CD4-positive, alpha-beta T cell (primary cell): ENCODE data around the gene ARNT2. TPM values are rescaled to one million over a fixed set of nuclear protein-coding genes. Genes with fewer than 3 reads are reported as not detected.

Source experiments
- ATAC-seq: fragments of 200-7000 bp; cut with Tn5 transposase; one replicate; pipeline ENCODE4 v1.10.0; 2022; ENCODE audit warnings: mild to moderate bottlenecking; ENCODE audit not compliant: poor library complexity
- CTCF ChIA-PET: fragments of 350-600 bp; sonication (Branson Sonifier 250); formaldehyde crosslinking; loops from one replicate; lab custom pipeline; 2021; ENCODE audit warnings: antibody characterized with exemption, inconsistent platforms; lab: Charles Lee
- POLR2A ChIA-PET: fragments of 350-600 bp; sonication (Branson Sonifier 250); formaldehyde crosslinking; loops from one replicate; lab custom pipeline; 2021; ENCODE audit warnings: antibody characterized with exemption, inconsistent platforms; lab: Charles Lee
- DNase-seq, 14 experiments: peaks; one replicate each; pipeline ENCODE4 v3.0.0-alpha.2; 2013 to 2020; ENCODE audit warnings: mixed read lengths in 2 of 14
- H3K27ac ChIP-seq, 2 donors: one replicate each; pipeline versions ENCODE4 v1.5.1 to v1.7.0; 2013; ENCODE audit warnings: low read length in 2 of 2, low read depth in 1 of 2, mild to moderate bottlenecking in 1 of 2
- H3K27me3 ChIP-seq, 2 experiments: 1 replicate in 1 of 2; 2 replicates in 1 of 2; pipeline versions ENCODE4 v1.6.1 to v1.7.0; 2013; ENCODE audit warnings: low read length in 2 of 2, control low read depth in 1 of 2, mild to moderate bottlenecking in 1 of 2, moderate library complexity in 1 of 2; ENCODE audit not compliant: insufficient read depth in 2 of 2, control insufficient read depth in 1 of 2
- H3K36me3 ChIP-seq: one replicate; pipeline ENCODE4 v1.6.1; 2013; ENCODE audit warnings: low read length, control low read depth; ENCODE audit not compliant: insufficient read depth
- H3K4me1 ChIP-seq: one replicate; pipeline ENCODE4 v1.6.1; 2013; ENCODE audit warnings: low read length, control low read depth; ENCODE audit not compliant: insufficient read depth
- H3K4me3 ChIP-seq: one replicate; pipeline ENCODE4 v1.5.1; 2013; ENCODE audit warnings: mild to moderate bottlenecking, low read length, moderate library complexity
- H3K9me3 ChIP-seq, 2 experiments: 1 replicate in 1 of 2; 2 replicates in 1 of 2; pipeline versions ENCODE4 v1.6.1 to v1.7.0; 2013; ENCODE audit warnings: low read length in 2 of 2, mild to moderate bottlenecking in 2 of 2, control low read depth in 1 of 2, moderate library complexity in 1 of 2; ENCODE audit not compliant: control insufficient read depth in 1 of 2, insufficient read depth in 1 of 2
- H3K27ac Mint-ChIP-seq: one replicate; pipeline ENCODE4 v1.8.0; 2020; ENCODE audit warnings: mixed read lengths
- H3K27me3 Mint-ChIP-seq: one replicate; pipeline ENCODE4 v1.8.0; 2021; ENCODE audit warnings: mixed read lengths
- H3K36me3 Mint-ChIP-seq: one replicate; pipeline ENCODE4 v1.8.0; 2021; ENCODE audit warnings: low read depth, mixed read lengths
- H3K4me1 Mint-ChIP-seq: one replicate; pipeline ENCODE4 v1.8.0; 2021; ENCODE audit warnings: low read depth, mixed read lengths
- H3K4me3 Mint-ChIP-seq: one replicate; pipeline ENCODE4 v1.8.0; 2020; ENCODE audit warnings: mild to moderate bottlenecking, mixed read lengths
- H3K9me3 Mint-ChIP-seq: one replicate; pipeline ENCODE4 v1.8.0; 2020; ENCODE audit warnings: mixed read lengths
- intact Hi-C, 2 experiments: fragments of 100-400 bp; cut with DNase I in 1 of 2; cut with micrococcal nuclease in 1 of 2; formaldehyde crosslinking; loops; one replicate each; pipeline versions ENCODE4 v1.15.1 to v1.9.0; 2023 to 2025; cut with DNase I, micrococcal nuclease
- total RNA-seq, 174 experiments: library from RNA in 2 of 174; stranded (reverse) in 2 of 174; gene quantifications; one replicate each; pipeline ENCODE4 v1.2.3 and lab custom pipeline; 2021 to 2026
- TF ChIP-seq, protein P1 (sequence below): fragments of 200-600 bp; IDR thresholded peaks from one replicate; pipeline ENCODE4 v1.8.0; 2022; ENCODE audit warnings: antibody characterized with exemption, mild to moderate bottlenecking

ARNT2 gene
- total RNA-seq, 2 experiments from 2014 or later = not detected

DNA sequence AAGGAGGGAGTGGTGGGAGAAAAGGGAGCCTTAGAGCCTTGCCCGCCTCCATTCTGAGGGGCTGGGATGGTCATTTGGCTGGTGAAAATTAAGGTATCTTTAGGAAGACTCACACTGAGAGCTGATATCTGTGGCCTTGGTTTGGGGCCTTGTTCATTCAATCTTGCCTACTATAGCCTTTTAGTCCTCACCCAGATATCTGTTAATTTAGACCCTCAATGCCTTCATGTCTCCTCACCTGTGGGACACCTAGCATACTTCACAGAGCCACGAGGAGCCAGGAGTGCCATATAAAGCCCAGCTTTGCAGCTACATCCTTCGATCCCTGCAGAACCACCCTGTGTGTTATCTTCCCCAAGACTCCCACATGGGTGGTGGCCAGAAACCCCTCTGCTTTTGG lies 4.7 kb upstream of the ARNT2 start:
- no peak for ATAC-seq
- Histone ChIP-seq H3K27me3 (peaks cover 26 to 53% of the 10 kb centered on the region in 2 experiments), H3K36me3 (no peaks in the 10 kb centered on the region), H3K9me3 (no peaks in the 10 kb centered on the region), H3K4me3 (no peak overlapping the region), H3K4me1 (no peaks in the 10 kb centered on the region), H3K27ac (no peak overlapping the region)
- intact Hi-C loops = no loop called here
- ChIA-PET POLR2A (no interaction called here), CTCF (no interaction called here)
- Mint-ChIP-seq H3K9me3 (no peaks in the 10 kb centered on the region), H3K36me3 (no peaks in the 10 kb centered on the region), H3K4me1 (no peaks in the 10 kb centered on the region), H3K27me3 (peaks cover 76% of the 10 kb centered on the region), H3K27ac (no peak overlapping the region), H3K4me3 (no peak overlapping the region)
- no peak for DNase-seq
- TF ChIP-seq, protein P1, sequence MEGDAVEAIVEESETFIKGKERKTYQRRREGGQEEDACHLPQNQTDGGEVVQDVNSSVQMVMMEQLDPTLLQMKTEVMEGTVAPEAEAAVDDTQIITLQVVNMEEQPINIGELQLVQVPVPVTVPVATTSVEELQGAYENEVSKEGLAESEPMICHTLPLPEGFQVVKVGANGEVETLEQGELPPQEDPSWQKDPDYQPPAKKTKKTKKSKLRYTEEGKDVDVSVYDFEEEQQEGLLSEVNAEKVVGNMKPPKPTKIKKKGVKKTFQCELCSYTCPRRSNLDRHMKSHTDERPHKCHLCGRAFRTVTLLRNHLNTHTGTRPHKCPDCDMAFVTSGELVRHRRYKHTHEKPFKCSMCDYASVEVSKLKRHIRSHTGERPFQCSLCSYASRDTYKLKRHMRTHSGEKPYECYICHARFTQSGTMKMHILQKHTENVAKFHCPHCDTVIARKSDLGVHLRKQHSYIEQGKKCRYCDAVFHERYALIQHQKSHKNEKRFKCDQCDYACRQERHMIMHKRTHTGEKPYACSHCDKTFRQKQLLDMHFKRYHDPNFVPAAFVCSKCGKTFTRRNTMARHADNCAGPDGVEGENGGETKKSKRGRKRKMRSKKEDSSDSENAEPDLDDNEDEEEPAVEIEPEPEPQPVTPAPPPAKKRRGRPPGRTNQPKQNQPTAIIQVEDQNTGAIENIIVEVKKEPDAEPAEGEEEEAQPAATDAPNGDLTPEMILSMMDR = no peak

DNA sequence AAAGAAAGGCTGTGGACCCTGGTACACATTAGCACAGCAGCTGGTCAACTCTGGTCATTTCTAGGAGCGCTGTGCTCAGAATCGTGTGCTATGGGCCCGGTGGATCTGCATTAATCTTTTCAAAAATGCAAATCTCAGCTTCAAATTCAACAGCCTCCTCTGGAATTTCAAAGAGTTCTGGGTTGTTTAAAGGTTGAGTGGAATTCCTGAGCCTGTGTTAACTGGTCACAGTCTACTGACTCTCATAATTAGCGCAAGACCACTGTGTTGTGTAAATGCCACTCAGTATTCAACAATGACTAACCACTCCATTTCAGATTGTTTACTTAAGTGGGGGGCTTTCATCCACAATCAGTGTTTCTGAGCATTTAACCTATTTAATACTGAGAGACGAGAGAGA lies 2.7 kb upstream of the ARNT2 start:
- ChIA-PET CTCF (no interaction called here), POLR2A (no interaction called here)
- peaks cover 2% of the 10 kb centered on the region for H3K4me1 ChIP-seq
- peaks cover 76% of the 10 kb centered on the region for H3K27me3 Mint-ChIP-seq
- DNase-seq = no peak
- H3K27ac ChIP-seq = no peak overlapping the region
- no peak for ATAC-seq
- intact Hi-C loops = no loop called here
- peaks cover 4% of the 10 kb centered on the region for H3K4me1 Mint-ChIP-seq
- H3K4me3 ChIP-seq = no peak overlapping the region
- no peaks in the 10 kb centered on the region for H3K36me3 ChIP-seq
- no peak overlapping the region for H3K27ac Mint-ChIP-seq
- H3K9me3 ChIP-seq = no peaks in the 10 kb centered on the region
- TF ChIP-seq, protein P1 = no peak
- no peaks in the 10 kb centered on the region for H3K9me3 Mint-ChIP-seq
- H3K27me3 ChIP-seq = peaks cover 42 to 72% of the 10 kb centered on the region in 2 experiments
- no peak overlapping the region for H3K4me3 Mint-ChIP-seq
- no peaks in the 10 kb centered on the region for H3K36me3 Mint-ChIP-seq

DNA sequence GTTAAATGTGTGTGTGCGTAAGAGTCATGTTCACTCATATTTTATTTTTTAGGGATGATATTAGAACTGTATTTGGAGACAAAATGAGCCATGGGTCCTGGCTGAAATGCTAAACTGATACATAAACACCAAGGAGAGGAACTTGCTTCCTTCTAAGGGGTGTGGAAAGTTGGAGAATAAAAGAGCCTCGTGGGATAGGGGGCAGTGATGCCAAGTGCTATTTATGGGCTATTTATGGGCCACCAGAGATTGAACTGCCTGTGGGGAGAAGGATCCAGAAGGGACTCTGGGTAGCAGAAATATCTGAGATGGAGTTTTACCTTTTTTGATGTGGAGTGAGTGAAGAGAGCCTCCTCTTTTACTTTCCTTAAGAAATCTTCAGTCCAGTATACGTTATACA lies 1.8 kb upstream of the ARNT2 start:
- ATAC-seq (no peak), DNase-seq (no peak)
- Mint-ChIP-seq H3K4me1 (peaks cover 4% of the 10 kb centered on the region), H3K27me3 (peaks cover 76% of the 10 kb centered on the region), H3K4me3 (no peak overlapping the region), H3K9me3 (no peaks in the 10 kb centered on the region), H3K27ac (no peak overlapping the region), H3K36me3 (no peaks in the 10 kb centered on the region)
- TF ChIP-seq, protein P1 = no peak
- intact Hi-C loops = no loop called here
- no peak overlapping the region for H3K27ac ChIP-seq
- ChIA-PET POLR2A (no interaction called here), CTCF (no interaction called here)
- H3K4me1 ChIP-seq = peaks cover 2% of the 10 kb centered on the region
- H3K4me3 ChIP-seq = no peak overlapping the region
- H3K36me3 ChIP-seq = no peaks in the 10 kb centered on the region
- peaks cover 40 to 75% of the 10 kb centered on the region in 2 experiments for H3K27me3 ChIP-seq
- H3K9me3 ChIP-seq = no peaks in the 10 kb centered on the region
